ENCODE results near the gene LUZP1. TPM values are rescaled to one million over a fixed set of nuclear protein-coding genes. Genes with fewer than 3 reads are reported as not detected.

The LUZP1 gene
- total and polyA plus RNA-seq, 2 experiments from 2014 or later = 45.7 to 152 TPM

- Histone ChIP-seq H3K4me3 (no peak overlapping the region), H3K4me1 (ENCODE audit: insufficient read depth) (peaks cover 34% of the 10 kb centered on the region), H2AFZ (no peak overlapping the region), H3K79me2 (replicated peaks; ENCODE audit: insufficient read depth) (peaks cover 63% of the 10 kb centered on the region), H3K4me2 (no peak overlapping the region), H3K9me2 (ENCODE audit: insufficient read depth) (no peaks in the 10 kb centered on the region), H3K36me3 (ENCODE audit: insufficient read depth) (0 out of 2 replicates have a peak, but pooled peaks cover 2% of the 10 kb centered on the region), H4K20me1 (replicated peaks; ENCODE audit: insufficient read depth) (peaks cover 34% of the 10 kb centered on the region; the same call in 1 of the 2 replicates), H3K27ac (ENCODE audit: low read depth) (no peak overlapping the region), H3K27me3 (ENCODE audit: insufficient read depth) (no peaks in the 10 kb centered on the region), H3F3A (replicated peaks; ENCODE audit: low read depth) (no peaks in the 10 kb centered on the region)
- Mint-ChIP-seq H3K27ac (no peak overlapping the region), H3K4me3 (no peak overlapping the region), H3K4me1 (peaks cover 34% of the 10 kb centered on the region), H3K36me3 (ENCODE audit: low read depth) (peaks cover 5% of the 10 kb centered on the region; the same call in 2 of the 3 replicates), H3K27me3 (ENCODE audit: insufficient read depth, low read depth, poor library complexity) (no peaks in the 10 kb centered on the region), H3K9me3 (no peaks in the 10 kb centered on the region)
- DNase-seq (ENCODE audit: low spot score) (no peak), ATAC-seq (no peak)
- no peak for TF ChIP-seq ETS1 (IDR thresholded peaks at IDR 0.05)
- TF ChIP-seq STAT1 (IDR thresholded peaks at IDR 0.05; ENCODE audit: unreplicated experiment) = no peak
- no peak for TF ChIP-seq CTCF (conservative IDR thresholded peaks at IDR 0.05; ENCODE audit: low read depth in 2 of 2)
- no peak for TF ChIP-seq JUNB (IDR thresholded peaks at IDR 0.05; ENCODE audit: unreplicated experiment)
Measured at GRCh38 chr1:23099171-23099536, 69.5 kb downstream of the LUZP1 start.

GRCh38 chr1:23098463-23099170 lies 70.0 kb downstream of the LUZP1 start:
- Mint-ChIP-seq H3K9me3 (no peaks in the 10 kb centered on the region), H3K36me3 (ENCODE audit: low read depth) (peaks cover 10% of the 10 kb centered on the region), H3K27ac (no peak overlapping the region), H3K4me1 (peaks cover 34% of the 10 kb centered on the region), H3K4me3 (no peak overlapping the region), H3K27me3 (ENCODE audit: insufficient read depth, low read depth, poor library complexity) (no peaks in the 10 kb centered on the region)
- no peak overlapping the region for H3K4me2 ChIP-seq
- peaks cover 34% of the 10 kb centered on the region for H3K4me1 ChIP-seq (ENCODE audit: insufficient read depth)
- peak; percentile 84 for ATAC-seq
- no peak overlapping the region for H3K27ac ChIP-seq (ENCODE audit: low read depth)
- H3K9me2 ChIP-seq (ENCODE audit: insufficient read depth) = no peaks in the 10 kb centered on the region
- 0 out of 2 replicates have a peak, but pooled peaks cover 7% of the 10 kb centered on the region for H3K36me3 ChIP-seq (ENCODE audit: insufficient read depth)
- peak; percentile 89 for DNase-seq (ENCODE audit: low spot score)
- no peak overlapping the region for H3K4me3 ChIP-seq
- H3K79me2 ChIP-seq (replicated peaks; ENCODE audit: insufficient read depth) = peaks cover 60% of the 10 kb centered on the region
- peaks cover 37% of the 10 kb centered on the region; the same call in 1 of the 2 replicates for H4K20me1 ChIP-seq (replicated peaks; ENCODE audit: insufficient read depth)
- H3F3A ChIP-seq (replicated peaks; ENCODE audit: low read depth) = no peaks in the 10 kb centered on the region
- no peaks in the 10 kb centered on the region for H3K27me3 ChIP-seq (ENCODE audit: insufficient read depth)
- TF ChIP-seq CTCF (conservative IDR thresholded peaks at IDR 0.05; ENCODE audit: low read depth in 2 of 2) (peak; percentile 88 to 91), EZH2 (IDR thresholded peaks at IDR 0.05; ENCODE audit: low read depth, unreplicated experiment) (no peak), CREB1 (CRISPR knock-in tag; IDR thresholded peaks at IDR 0.05; ENCODE audit: low read depth) (no peak)
- H2AFZ ChIP-seq = no peak overlapping the region

Measured in GM23338 (cell line).